Activated CD4-positive, CD25-positive, alpha-beta regulatory T cell (primary cell): ENCODE data around the gene FAM20B.
"Not testable (repeated sequence)": the region's sequence is repeated elsewhere in the genome, so short reads cannot be mapped to it uniquely, and the experiment has no call there.

ENCODE experiments used
- DNase-seq, 4 experiments: peaks; one replicate each; lab custom pipeline; 2025; lab: John Stamatoyannopoulos, UW

Gene FAM20B

GRCh38 chr1:179025125-179025974 is at the start of gene FAM20B:
Gene FAM20B, plus strand, starts transcription at chr1:179025894. Its CDS starts 17,954 bp downstream, at chr1:179043848.
- peak; percentile 83 to 87 (median 84) for DNase-seq

GRCh38 chr1:178976541-178976940 is 49.2 kb upstream of the FAM20B start:
- no peak for DNase-seq

GRCh38 chr1:178986204-178986603 is 39.5 kb upstream of the FAM20B start:
- no peak for DNase-seq

- not testable (repeated sequence) for DNase-seq
Observed at GRCh38 chr1:178988198-178988597, 37.5 kb upstream of the FAM20B start.

- no peak for DNase-seq
Observed at GRCh38 chr1:178993559-178993958, 32.1 kb upstream of the FAM20B start.

GRCh38 chr1:178997428-178997827 is 28.3 kb upstream of the FAM20B start:
- no peak for DNase-seq

- DNase-seq, result no peak
Observed at GRCh38 chr1:178998295-178998694, 27.4 kb upstream of the FAM20B start.

- no peak for DNase-seq
Observed at GRCh38 chr1:178999061-178999460, 26.6 kb upstream of the FAM20B start.

GRCh38 chr1:179001451-179001850 is 24.2 kb upstream of the FAM20B start:
- DNase-seq, result no peak

GRCh38 chr1:179002064-179002463 is 23.6 kb upstream of the FAM20B start:
- not testable (repeated sequence) for DNase-seq

GRCh38 chr1:179002552-179003345 is 22.9 kb upstream of the FAM20B start:
- peak; percentile 16 to 60 (median 39) for DNase-seq

- no peak for DNase-seq
Observed at GRCh38 chr1:179003512-179004066, 22.1 kb upstream of the FAM20B start.

- no peak for DNase-seq
Observed at GRCh38 chr1:179007233-179007632, 18.5 kb upstream of the FAM20B start.

- DNase-seq, result no peak
Observed at GRCh38 chr1:179010671-179011070, 15.0 kb upstream of the FAM20B start.

- DNase-seq, result no peak
Observed at GRCh38 chr1:179012038-179012437, 13.7 kb upstream of the FAM20B start.

- no peak for DNase-seq
Observed at GRCh38 chr1:179014123-179014522, 11.6 kb upstream of the FAM20B start.

GRCh38 chr1:179015396-179015795 is 10.3 kb upstream of the FAM20B start:
- DNase-seq, result no peak

GRCh38 chr1:179016706-179017382 is 8.8 kb upstream of the FAM20B start:
- no peak for DNase-seq

- no peak for DNase-seq
Observed at GRCh38 chr1:179017383-179018326, 8.0 kb upstream of the FAM20B start.

- DNase-seq, result no peak
Observed at GRCh38 chr1:179021873-179022272, 3.8 kb upstream of the FAM20B start.
